Left renal cortex interstitium (tissue), 4 donors: Measurements from ENCODE around the gene ERG. TPM values are rescaled to one million over a fixed set of nuclear protein-coding genes. Genes with fewer than 3 reads are reported as not detected.

Experiments used
- DNase-seq, 4 donors: peaks; one replicate each; pipeline ENCODE4 v3.0.0-alpha.2; 2013; ENCODE audit warnings: low read depth in 4 of 4, low spot score in 2 of 4, missing footprints in 1 of 4
- polyA plus RNA-seq, 4 donors: library from polyadenylated mRNA; unstranded; fragments of 120-200 nt; gene quantifications; one replicate each; pipeline ENCODE4 v1.2.1, GENCODE V29; 2013; ENCODE audit not compliant: insufficient read length in 4 of 4

ERG gene
- polyA plus RNA-seq, 4 donors = 16.9 to 22.7 (median 20.6) TPM

DNA sequence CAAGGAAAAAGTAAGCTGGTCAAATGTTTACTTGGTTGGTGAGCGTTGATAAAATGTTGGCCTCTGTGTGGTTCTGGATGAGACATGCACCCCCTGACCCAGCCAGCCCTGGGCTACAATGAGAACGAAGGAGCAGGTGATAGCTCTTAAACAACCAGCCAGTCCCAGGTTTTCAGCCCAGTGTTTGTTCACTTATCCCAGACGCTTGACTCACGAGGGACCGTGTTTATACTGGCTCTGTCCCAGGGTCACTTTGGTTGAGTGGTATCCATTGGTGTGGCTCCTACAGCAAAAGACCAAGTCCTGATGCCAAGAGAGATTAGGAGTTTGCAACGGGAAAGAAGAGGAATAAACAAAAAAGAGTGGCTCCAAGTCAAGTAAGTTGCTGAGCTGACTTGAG is 154.6 kb downstream of the ERG start:
- no peak for DNase-seq

DNA sequence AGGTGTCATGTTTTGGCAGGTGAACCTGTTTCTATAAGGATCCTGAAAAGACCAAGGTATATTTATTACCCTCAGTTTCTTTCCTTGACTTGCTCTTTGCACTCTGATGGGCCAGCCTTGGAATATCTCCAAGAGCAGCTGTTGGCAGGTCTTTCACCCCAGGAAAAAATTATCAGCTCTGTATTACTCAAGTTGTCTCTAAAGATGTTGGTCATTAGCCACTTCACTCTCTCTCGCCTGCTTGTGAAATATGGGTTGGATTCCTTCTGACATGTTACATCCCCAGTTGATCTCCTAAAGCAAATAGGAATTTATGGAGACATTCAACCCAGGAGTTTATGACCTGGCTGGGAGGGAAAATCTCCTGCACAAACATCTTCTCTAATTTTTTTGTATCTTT is 155.5 kb downstream of the ERG start:
- no peak for DNase-seq

DNA sequence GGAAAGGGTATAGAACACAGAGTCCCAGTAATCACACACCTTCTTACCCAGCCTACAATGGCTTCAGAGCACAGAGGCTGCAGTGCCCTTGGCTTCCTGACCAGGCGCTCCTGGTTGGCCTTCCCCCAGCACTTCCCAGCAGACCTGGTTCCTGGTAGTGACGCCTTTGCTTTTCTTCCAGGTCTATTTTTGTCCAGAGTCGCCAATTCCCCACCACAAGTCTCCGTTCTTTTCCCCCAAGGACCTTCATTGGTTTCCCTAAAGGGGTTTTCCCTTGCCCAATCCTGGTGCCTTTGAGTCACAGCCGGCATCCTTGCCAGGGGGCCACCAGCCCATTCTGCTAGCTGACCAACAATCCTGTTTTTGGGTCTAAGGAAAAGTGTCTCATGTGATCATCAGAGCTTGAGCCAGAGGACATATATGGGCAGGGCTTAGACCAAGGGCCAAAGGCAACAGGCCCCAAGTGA is 156.7 kb downstream of the ERG start:
- no peak for DNase-seq

DNA sequence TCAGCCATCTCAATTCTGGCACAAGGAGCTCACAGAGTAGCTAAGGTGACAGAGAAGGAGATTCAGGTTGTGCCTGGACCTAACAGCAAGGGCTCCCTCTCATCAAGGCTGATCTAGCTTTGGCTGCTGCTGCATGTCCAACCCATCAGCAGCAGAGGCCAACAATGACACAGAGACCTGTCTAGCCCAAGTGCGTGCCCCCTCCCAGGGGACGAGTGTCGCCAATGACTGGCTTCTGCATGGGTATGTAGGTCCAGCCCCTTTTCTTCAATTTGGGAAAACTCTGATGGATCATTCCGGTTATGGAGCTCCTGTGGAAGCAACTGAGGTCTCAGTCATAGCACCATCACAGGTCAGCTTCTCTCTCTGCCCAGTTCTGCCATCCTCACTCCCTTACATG is 158.1 kb downstream of the ERG start:
- no peak for DNase-seq

DNA sequence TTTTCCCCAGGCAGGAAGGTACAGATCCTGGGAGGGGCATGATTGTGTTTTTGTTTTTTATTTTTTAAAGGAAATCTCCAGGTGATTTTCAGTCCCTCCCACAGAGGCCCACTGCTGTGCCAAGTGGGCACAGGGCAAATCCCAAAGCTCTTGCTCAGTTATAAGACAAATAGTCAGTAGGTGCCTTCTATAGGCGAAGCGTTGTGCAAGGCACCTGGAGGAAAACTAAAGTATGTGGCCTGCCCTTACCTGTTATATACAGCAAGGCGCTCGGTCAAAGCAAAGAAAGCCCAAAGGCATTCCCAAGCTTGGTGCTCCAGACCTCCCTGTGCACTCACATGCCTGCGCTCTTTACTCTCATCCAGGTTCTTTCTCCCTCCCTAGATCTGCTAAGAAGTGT is 160.5 kb downstream of the ERG start:
- DNase-seq = no peak

DNA sequence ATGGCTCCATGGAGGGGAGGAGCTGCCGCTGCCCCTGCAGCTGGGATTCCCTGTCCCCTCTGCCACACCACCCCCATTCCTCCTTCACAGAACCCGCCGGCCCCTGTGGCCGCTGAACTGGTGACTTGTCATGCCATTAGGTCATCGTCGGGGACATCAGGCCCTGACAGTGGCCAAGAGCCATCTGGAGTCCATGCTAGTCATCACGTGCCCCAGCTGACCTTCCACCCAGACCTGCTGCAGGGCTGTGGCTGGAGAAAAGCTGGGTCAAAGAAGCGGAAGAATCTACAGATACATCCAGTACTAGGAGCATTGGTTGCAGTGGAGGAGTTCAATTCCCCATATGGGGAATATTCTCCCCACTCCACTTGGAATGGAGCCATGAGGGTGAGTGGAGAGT is 163.4 kb downstream of the ERG start:
- no peak for DNase-seq

DNA sequence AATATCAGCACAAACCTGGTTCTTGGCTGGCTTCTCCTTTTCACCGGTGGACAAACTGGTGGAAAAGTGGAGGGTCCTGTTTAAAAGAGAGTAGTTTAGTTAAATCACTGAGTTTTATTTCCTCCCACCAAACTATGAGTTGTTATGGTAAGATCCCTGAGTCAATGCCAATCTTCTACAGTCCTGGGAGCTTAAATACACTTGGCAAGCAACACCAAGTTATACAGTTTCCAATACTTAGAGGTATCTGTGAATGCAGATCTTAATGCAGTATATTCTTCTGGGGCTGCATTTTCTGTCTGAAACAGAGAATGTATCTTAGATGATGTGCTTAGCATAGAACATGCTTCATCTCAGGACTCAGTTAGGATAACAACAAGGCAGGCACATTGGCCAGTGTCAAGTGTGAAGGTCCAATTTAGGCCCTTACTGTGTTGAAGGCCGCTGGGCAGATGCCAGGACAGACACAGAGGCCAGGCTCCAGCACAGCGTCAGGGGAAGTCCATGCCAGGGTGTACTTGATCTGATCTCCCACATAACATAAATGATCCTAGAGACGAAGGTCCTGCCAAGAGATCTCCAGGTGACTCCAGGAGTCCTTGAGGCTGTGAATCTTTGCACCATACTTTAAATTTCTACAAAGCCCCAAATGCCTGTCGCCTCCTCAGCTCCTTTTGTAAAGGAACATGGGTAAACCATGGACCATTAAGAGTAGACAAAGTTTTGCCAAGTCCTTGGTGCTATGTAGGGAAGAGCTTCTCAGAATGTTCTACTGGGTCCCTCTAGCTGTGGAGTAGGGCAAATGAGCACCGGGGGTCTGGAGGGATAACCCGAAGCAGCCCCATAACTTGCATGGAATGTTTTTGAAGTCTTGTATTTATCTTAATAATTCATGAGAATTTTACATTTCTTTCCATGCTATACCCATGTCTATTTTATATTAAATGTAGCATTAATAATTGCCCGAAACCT is 164.7 kb downstream of the ERG start:
- DNase-seq = no peak

DNA sequence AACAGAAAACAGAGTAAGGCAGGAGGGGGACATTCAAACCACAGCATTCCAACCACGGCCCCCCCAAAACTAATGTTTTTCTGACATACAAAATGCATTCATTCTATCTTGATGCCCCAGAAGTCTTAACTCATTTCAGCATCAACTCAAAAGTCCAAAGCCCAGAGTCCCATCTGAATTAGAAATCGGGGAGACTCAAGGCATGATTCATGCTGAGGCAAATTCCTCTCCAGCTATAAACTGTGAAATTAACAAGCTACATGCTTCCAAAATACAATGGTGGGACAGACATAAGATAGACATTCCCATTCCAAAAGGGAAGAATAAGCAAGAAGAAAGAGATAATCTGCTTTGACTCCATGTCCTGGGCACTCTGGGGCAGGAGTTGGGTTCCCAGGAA is 167.6 kb downstream of the ERG start:
- DNase-seq = no peak

Other genes starting within 250 kb of the ERG start
- gene KCNJ15, start 241.5 kb downstream of the ERG start, polyA plus RNA-seq = 100 to 1,000 TPM; 159 to 247 (median 232) TPM